Dermis blood vessel endothelial cell (primary cell): ENCODE measurements around the gene PRH2. TPM values are rescaled to one million over a fixed set of nuclear protein-coding genes. Genes with fewer than 3 reads are reported as not detected.
A peak's percentile ranks its signal among the peaks of the same experiment; 100 is the strongest.

ENCODE experiments used
- DNase-seq: peaks from one replicate; pipeline ENCODE4 v3.0.0; 2010
- total RNA-seq: library from RNA; depleted of rRNA; stranded (reverse); fragments of >200 nt; gene quantifications from 2 replicates; pipeline ENCODE4 v1.2.3, GENCODE V29; 2014

PRH2 gene
- total RNA-seq, 1 donor from 2014 or later: not detected

DNA sequence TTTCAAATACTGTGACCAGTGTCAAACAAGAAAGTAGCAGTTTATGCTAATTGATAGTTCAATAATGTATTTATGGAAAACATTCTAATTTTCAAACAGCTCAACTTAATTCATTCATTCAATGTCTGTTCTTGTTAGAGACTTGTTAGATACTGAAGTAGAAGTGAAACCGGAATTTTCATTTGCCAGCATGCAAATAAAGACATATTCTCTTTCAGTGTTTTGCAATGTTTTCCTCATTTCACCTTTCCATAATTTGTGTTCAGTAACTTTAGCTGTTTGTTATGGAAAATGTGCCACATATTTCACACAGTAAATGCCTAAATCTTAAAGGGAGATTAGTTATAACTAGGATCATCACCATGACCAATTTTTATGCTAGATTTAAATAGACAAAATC, 36.4 kb downstream of the PRH2 start:
- DNase-seq: no peak

DNA sequence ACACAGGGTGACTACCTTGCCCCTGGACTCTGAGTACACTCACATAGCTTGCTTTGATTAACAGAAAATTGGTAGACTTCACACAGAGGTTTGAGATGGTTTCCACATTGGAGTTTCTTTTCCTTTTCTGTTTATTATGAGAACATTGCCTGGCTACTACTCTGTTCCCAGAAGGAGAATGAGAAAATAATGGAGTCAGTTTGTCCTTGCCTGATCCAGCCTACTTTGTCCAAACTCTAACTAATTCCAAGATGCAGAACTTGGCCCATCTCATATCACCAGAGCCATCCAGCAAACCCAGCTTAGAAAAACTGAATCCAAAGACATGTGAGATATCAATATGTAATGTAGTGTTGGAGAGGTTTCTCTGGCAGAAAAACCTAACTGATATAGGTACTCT, 37.3 kb downstream of the PRH2 start:
- no peak for DNase-seq

DNA sequence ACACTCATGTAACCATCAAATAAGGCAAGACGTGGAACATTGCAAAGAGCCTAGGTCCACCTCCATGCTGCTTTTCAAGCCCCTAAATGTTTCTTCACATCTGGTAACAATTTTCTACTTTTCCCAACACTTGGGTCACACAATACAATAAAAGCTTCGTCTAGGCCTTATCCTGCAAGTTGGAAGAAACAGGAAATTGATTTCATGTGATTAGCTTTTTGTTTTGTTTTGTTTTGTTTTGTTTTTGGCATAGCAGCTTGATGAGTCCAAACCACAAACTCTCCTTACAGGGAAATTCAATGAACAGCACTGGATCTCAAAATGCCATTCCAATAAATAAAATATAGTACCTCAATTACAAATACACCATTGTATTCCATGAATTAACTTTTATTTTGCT, 38.4 kb downstream of the PRH2 start:
- DNase-seq: peak; percentile 64

DNA sequence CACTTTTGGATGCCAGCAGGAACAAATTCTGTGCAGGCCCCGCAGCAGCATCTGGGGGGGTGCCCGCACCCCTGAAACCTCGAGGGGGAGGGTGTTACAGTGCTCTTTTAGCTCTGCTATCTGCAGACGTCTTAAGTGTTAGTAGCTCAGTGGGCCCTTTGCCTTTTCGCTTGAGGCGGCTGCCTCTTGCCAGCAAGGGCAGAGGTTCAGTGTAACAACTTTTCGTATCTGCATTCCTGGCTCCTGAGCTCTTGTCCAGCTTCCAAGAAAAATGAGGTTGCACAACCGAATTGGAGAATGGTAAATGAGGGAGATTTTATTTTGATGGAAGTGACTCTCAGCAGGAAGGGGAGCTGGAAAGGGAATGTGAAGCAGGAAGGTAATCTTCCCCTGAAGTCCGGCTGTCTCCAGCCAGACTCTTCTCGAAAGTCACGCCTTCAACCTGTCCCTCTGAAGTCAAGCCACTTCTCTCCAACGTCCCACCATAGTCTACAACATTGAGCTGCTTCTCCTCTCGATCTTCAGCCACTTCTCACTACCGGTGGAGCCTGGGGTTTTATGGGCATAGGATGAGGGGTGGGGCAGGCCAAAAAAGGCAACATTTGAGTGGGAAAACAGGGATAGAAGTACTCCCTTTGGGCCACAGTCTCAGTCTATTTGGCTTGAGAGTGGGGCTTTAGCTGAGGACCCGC, 39.9 kb downstream of the PRH2 start:
- peak; percentile 26 for DNase-seq

DNA sequence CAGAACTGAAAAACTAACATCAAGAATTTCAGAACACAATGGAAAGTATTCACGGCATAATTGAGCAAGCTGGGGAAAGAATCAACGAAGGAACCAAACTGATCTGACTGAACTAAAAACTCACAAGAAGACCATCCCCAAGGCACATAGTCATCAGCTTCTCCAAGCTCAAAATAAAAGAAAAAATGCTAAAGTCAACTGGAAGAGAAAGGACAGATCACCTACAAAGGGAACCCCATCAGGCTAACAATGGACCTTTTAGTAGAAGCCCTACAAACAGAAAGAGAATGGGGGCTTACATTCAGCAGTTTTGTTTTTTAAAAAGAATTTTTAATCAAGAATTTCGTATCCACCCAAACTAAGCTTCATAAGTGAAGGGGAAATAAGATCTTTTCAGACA, 45.9 kb downstream of the PRH2 start:
- DNase-seq: no peak

DNA sequence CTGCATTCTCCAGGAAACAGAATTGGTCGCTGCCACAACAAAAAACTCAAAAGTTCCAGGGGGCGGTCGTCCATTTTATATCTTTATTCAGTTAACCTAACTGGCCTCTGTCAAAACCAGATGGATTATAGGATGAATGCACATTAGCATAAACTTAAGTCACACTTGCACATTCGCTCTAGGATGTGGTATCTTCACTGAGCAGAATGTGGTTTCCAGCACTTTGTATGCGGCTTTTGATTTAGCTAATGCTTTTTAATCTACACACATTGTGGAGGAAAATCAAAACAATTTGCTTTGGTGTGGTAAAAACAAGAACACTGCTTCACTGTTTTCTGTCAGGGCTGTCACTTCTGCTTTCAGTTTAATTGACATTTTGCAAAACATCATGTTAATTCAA, 53.2 kb downstream of the PRH2 start:
- DNase-seq: no peak

Other genes starting within 250 kb of the PRH2 start
- 148 and 179 TPM in 2 replicates for gene YBX3, start 205.9 kb upstream of the PRH2 start, total RNA-seq
- not detected in 2 replicates for gene TAS2R7, start 126.6 kb upstream of the PRH2 start, total RNA-seq
- not detected in 2 replicates for gene TAS2R8, start 122.0 kb upstream of the PRH2 start, total RNA-seq
- not detected in 2 replicates for gene TAS2R9, start 119.1 kb upstream of the PRH2 start, total RNA-seq
- gene TAS2R10, start 102.9 kb upstream of the PRH2 start, total RNA-seq: 0.17 and 0.37 TPM in 2 replicates
- 0.17 and 0.33 TPM in 2 replicates for gene PRR4, start 79.8 kb upstream of the PRH2 start, total RNA-seq
- gene PRH1, start 45.0 kb upstream of the PRH2 start, total RNA-seq: 11.2 and 12.8 TPM in 2 replicates
- 0.84 and 1.0 TPM in 2 replicates for gene TAS2R13, start 19.7 kb upstream of the PRH2 start, total RNA-seq
- gene TAS2R14, start 10.0 kb downstream of the PRH2 start, total RNA-seq: 0.74 and 2.0 TPM in 2 replicates
- 2.3 and 3.6 TPM in 2 replicates for gene TAS2R50, start 57.7 kb downstream of the PRH2 start, total RNA-seq
- gene TAS2R20, start 69.1 kb downstream of the PRH2 start, total RNA-seq: 2.2 and 3.6 TPM in 2 replicates
- gene TAS2R19, start 93.4 kb downstream of the PRH2 start, total RNA-seq: 4.0 and 9.2 TPM in 2 replicates
- gene TAS2R31, start 102.2 kb downstream of the PRH2 start, total RNA-seq: 3.8 and 6.8 TPM in 2 replicates
- gene TAS2R46, start 133.1 kb downstream of the PRH2 start, total RNA-seq: 2.4 and 3.6 TPM in 2 replicates
- gene TAS2R43, start 163.1 kb downstream of the PRH2 start, total RNA-seq: 1.0 and 2.1 TPM in 2 replicates
- 3.9 and 6.8 TPM in 2 replicates for gene TAS2R30, start 205.4 kb downstream of the PRH2 start, total RNA-seq
- gene SMIM10L1, start 242.0 kb downstream of the PRH2 start, total RNA-seq: 6.6 and 7.4 TPM in 2 replicates